Effector memory CD8-positive, alpha-beta T cell (primary cell): ENCODE data around the gene DACT2.
A peak's percentile ranks its signal among the peaks of the same experiment; 100 is the strongest.

Source experiments
- ATAC-seq: fragments of 150-1000 bp; cut with Tn5 transposase; replicated peaks from 2 replicates; pipeline ENCODE4 v1.10.0; 2021; ENCODE audit warnings: mild to moderate bottlenecking, moderate library complexity
- DNase-seq, 3 experiments: peaks; one replicate each; pipeline ENCODE4 v3.0.0; 2021
- H3K27ac Mint-ChIP-seq, 2 donors: one replicate each; pipeline ENCODE4 v1.8.0; 2022; ENCODE audit warnings: mild to moderate bottlenecking in 2 of 2, mixed read lengths in 2 of 2, moderate library complexity in 2 of 2
- H3K27me3 Mint-ChIP-seq, 2 donors: one replicate each; pipeline ENCODE4 v1.8.0; 2022; ENCODE audit warnings: mixed read lengths in 2 of 2
- H3K36me3 Mint-ChIP-seq: one replicate; pipeline ENCODE4 v1.8.0; 2022; ENCODE audit warnings: mild to moderate bottlenecking, moderate library complexity, mixed read lengths; ENCODE audit not compliant: insufficient read depth
- H3K4me1 Mint-ChIP-seq, 2 donors: one replicate each; pipeline ENCODE4 v1.8.0; 2022; ENCODE audit warnings: low read depth in 2 of 2, mixed read lengths in 2 of 2
- H3K4me3 Mint-ChIP-seq, 2 donors: one replicate each; pipeline ENCODE4 v1.8.0; 2022; ENCODE audit warnings: mild to moderate bottlenecking in 2 of 2, mixed read lengths in 2 of 2, moderate library complexity in 2 of 2
- H3K9me3 Mint-ChIP-seq, 2 donors: one replicate each; pipeline ENCODE4 v1.8.0; 2022; ENCODE audit warnings: mixed read lengths in 2 of 2
- total RNA-seq, 9 experiments: gene quantifications; one replicate each; lab custom pipeline; 2026; lab: John Stamatoyannopoulos, UW

The DACT2 gene, protein sequence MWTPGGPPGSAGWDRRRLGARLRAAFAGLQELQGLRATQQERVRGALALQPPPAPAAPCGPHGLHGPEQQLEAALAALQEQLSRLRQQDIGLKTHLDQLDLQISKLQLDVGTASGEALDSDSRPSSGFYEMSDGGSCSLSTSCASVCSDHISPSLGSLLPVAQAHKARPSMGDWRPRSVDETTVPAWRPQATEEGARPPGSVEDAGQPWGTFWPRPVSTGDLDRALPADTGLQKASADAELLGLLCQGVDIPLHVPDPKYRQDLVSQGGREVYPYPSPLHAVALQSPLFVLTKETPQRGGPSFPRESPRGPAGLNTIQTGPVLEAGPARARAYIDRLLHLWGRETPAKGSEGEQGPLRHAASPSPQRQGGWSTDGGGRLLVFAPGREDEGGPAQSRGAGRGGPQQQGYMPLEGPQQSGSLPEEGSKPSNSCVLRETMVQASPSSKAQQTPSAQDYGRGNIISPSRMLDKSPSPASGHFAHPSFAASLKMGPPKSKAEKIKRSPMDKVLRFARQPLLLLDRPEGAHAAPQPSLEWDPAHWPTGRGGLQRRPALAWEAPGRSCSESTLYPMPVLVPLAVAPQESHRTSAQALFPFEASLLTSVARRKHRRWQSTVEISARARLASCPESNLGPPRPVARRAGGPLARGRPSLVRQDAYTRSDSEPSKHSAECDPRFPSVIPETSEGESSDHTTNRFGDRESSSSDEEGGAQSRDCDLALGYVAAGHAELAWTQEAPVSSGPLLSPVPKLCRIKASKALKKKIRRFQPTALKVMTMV
- total RNA-seq: 0 to 0.24 (median 0) reads per million in 9 experiments

DNA sequence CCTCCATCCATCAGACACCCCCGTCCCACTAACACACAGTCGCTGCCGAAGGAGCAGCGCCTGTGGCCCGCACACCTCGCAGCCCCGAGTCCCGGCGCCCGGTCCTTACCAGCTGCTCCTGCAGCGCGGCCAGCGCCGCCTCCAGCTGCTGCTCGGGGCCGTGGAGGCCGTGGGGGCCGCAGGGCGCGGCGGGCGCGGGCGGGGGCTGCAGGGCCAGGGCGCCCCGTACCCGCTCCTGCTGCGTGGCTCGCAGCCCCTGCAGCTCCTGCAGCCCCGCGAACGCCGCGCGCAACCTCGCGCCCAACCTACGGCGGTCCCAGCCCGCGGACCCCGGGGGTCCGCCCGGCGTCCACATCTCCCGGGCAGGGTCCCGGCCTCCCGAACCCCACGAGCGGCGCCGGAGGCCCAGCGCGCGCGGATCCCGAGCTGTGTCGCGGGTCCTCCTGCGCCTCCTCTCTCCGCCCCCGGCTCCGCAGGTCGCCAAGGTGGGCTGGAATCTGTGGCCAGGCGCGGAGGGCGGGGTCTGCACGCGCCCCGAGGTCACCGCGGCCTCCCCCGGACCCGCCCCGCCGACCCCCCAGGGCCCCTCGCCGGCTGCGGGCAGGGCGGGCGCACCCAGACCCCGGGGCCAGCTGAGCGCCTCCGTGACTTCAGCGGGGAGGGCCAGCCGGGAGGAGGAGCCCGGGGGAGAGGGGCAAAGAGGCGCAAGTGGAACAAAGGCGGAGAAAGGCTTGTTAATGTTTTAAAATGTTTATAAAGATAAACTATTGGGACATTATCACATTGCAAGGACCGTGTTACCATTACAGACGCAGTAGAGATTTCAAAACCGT lies at the start of gene DACT2:
DACT2 (minus strand) TSS at position 499 of the 833 bp plus-strand sequence; CDS start at position 355, 144 bp downstream.
- H3K27ac Mint-ChIP-seq: no peak within 1 kb of the TSS
- DNase-seq: no peak
- no peak within 1 kb of the TSS for H3K4me3 Mint-ChIP-seq
- no peaks in the 10 kb centered on the region for H3K9me3 Mint-ChIP-seq
- no peaks in the 10 kb centered on the region for H3K4me1 Mint-ChIP-seq
- H3K36me3 Mint-ChIP-seq: no peaks in the 10 kb centered on the region
- H3K27me3 Mint-ChIP-seq: peaks cover 34 to 35% of the 10 kb centered on the region in 2 donors
- ATAC-seq: no peak

DNA sequence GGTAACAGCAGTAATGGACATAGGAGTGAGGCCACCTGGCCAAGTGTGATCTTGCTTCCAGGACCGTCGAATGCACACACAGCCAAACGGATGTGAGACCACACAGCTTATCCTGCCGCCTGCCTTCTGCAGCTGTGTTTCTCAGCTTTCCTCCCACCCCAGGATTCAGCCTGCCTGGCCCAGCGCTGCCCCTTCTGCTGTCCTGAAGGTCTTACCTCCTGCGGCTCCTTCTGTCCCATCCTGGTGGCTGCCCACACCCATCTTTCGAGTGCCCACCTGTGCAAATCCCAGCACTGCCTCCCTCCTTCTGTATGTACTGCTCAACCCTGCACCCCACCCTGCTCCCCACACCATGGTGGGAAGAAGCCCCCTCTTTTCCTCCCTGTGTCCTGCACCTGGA lies 49.4 kb upstream of the DACT2 start:
- DNase-seq (no peak), ATAC-seq (no peak)
- H3K27ac Mint-ChIP-seq: no peak overlapping the region
- H3K4me1 Mint-ChIP-seq: peaks cover 0 to 6% of the 10 kb centered on the region in 2 donors
- H3K4me3 Mint-ChIP-seq: no peak overlapping the region
- no peaks in the 10 kb centered on the region for H3K9me3 Mint-ChIP-seq
- H3K36me3 Mint-ChIP-seq: no peaks in the 10 kb centered on the region
- peaks cover 7 to 16% of the 10 kb centered on the region in 2 donors for H3K27me3 Mint-ChIP-seq

DNA sequence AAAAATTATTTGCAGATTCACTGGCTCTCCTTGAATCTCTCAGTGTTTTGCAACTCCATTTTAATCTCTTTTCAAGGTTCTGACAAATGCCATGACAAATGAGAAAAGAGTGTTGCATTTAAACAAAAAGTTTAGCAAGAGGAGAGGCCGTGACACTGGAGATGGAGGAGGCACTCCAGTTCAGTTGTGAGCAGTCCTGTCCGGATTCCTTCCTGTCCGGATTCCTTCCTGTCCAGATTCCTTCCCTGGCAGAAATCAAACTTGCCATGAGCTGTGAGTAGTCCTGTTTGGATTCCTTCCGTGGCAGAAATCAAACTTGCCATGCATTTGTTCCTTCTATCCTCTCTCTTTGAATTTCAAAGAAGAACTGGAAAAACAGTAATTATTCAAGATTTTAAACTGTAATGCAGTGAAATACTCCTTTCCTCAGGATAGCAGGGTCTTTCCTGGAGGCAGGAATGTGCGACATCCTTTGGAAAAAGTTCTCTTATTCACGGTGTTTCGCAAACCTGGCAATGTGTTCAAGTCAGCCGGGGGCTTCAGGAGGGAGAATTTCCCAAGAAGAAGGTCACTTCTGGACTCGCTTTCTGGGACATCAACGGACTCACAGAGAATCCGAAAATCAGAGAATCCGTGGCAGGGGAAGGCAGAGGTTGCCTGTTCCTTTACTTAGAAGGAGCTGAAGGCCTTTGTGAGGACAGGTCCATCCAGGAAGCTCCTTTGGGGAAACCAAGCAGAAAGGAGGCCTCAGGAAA lies 48.7 kb upstream of the DACT2 start:
- Mint-ChIP-seq H3K9me3 (no peaks in the 10 kb centered on the region), H3K36me3 (no peaks in the 10 kb centered on the region), H3K27me3 (peaks cover 8 to 16% of the 10 kb centered on the region in 2 donors), H3K4me1 (peaks cover 0 to 6% of the 10 kb centered on the region in 2 donors), H3K27ac (no peak overlapping the region), H3K4me3 (no peak overlapping the region)
- DNase-seq (no peak), ATAC-seq (no peak)

DNA sequence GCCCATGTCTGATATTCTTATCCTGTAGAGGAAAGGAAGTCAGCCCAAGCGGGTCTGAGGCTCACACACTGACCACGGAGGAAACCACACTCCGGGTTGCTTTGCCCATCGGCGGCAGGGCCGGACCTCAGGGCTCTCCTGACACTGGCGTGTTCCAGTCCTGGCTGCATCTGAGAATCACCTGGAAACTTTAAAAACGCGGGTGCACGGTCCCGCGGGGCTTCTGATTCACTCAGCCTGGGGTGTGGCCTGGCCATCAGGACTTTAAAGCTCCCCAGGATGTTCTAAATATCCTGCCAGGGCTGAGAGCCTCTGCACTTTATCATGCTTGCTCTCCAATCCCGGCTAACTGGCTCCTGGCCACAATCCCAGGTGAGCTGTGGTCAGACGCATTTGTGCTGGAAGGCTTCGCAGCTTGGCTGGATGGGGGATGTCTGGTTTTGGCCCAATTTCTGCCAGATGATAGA lies 47.7 kb upstream of the DACT2 start:
- ATAC-seq (no peak), DNase-seq (no peak)
- Mint-ChIP-seq H3K4me3 (no peak overlapping the region), H3K9me3 (no peaks in the 10 kb centered on the region), H3K27ac (no peak overlapping the region), H3K36me3 (no peaks in the 10 kb centered on the region), H3K4me1 (peaks cover 0 to 6% of the 10 kb centered on the region in 2 donors), H3K27me3 (peaks cover 8 to 22% of the 10 kb centered on the region in 2 donors)

DNA sequence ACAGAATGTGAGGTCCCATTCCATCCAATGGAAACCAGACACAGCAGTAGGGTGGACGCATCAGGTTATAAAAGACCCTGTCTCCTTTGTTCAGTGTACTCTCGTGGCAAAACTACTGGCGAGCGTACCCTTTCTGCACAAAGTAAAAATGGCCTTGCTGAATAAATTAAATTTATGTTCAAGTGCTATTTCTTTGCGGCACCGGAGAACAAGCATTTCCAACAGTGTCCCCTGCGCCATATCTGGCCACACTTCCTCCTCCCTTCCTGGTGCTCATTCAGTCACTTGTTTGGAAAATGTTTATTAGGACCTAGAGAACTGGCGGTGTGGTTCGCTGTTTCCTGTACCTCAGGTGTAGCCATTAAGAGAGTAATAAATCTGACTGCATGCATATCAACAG lies 46.9 kb upstream of the DACT2 start:
- Mint-ChIP-seq H3K4me1 (peaks cover 0 to 6% of the 10 kb centered on the region in 2 donors), H3K27me3 (peaks cover 8 to 30% of the 10 kb centered on the region in 2 donors), H3K36me3 (no peaks in the 10 kb centered on the region), H3K9me3 (no peaks in the 10 kb centered on the region), H3K4me3 (no peak overlapping the region), H3K27ac (no peak overlapping the region)
- no peak for ATAC-seq
- no peak for DNase-seq

DNA sequence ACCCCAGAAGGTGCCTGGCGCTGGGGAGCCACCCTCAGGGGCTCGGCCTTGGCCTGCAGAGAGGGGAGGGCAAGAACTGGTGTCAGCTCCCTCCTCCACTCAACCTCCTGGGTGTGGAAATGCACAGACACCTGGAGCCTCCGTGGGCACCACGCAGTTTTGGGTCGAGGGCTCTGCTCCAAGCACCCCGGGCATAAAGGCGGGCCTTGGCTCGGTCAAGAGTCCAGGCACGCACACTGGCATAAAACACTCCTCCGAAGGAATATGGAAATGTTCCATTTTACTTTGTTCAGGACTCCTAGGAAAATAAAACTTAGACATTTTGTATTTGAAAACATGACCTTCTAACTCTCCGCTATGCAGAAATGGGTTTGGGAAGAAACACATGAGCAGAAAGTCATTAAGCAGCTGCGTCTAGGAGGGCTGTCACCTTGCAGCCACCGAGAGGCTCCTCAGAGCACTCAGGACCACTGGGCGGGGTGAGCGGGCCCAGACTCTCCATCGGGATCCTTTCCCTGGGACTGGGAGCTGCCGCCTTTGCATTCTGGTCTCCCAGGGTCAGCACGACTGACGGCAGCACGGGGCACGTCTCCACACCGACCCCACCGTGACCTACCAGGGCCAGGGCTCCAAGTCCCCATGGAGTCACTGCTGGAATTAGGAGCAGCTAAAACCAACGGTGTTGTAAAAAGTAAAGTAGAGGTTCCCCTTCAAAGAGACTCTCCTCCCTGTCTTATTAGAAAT lies 46.0 kb upstream of the DACT2 start:
- DNase-seq (no peak), ATAC-seq (no peak)
- Mint-ChIP-seq H3K27me3 (peaks cover 15 to 34% of the 10 kb centered on the region in 2 donors), H3K27ac (no peak overlapping the region), H3K9me3 (no peaks in the 10 kb centered on the region), H3K4me3 (no peak overlapping the region), H3K4me1 (peaks cover 0 to 6% of the 10 kb centered on the region in 2 donors), H3K36me3 (no peaks in the 10 kb centered on the region)

DNA sequence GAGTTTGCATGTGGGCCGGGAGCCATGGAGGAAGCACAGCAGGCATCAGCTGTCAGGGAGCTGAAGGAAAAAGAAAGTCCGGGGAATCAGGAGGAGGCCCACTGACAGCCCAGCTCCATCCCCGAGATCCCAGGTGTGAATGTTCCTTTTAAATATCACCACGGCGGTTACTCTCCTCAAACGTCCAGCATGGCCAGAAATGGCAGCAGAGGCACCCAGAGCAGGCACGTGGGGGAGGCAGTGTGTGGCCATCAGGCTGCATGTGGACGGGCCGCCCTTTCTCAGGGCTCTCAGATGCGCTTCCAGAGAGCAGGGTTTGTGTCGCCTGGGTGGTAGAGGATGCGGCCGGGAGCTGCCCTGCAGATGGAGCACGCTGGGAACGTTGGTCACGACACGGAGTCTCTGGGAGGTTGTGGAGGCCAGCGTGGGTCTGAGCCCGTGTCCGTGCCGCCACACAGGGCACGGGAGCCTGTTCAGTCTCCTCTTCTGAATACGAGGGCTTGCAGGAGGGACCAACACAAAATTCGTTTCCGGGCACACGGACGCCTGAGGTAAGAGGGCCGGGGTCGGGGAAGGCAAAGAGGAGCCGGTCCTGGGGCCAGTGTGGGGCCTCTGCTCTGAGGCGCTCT lies 45.3 kb upstream of the DACT2 start:
- H3K27me3 Mint-ChIP-seq: peaks cover 17 to 34% of the 10 kb centered on the region in 2 donors
- ATAC-seq (no peak), DNase-seq (no peak)
- H3K36me3 Mint-ChIP-seq: no peaks in the 10 kb centered on the region
- no peaks in the 10 kb centered on the region for H3K9me3 Mint-ChIP-seq
- H3K27ac Mint-ChIP-seq: no peak overlapping the region
- H3K4me1 Mint-ChIP-seq: peaks cover 0 to 4% of the 10 kb centered on the region in 2 donors
- H3K4me3 Mint-ChIP-seq: no peak overlapping the region

DNA sequence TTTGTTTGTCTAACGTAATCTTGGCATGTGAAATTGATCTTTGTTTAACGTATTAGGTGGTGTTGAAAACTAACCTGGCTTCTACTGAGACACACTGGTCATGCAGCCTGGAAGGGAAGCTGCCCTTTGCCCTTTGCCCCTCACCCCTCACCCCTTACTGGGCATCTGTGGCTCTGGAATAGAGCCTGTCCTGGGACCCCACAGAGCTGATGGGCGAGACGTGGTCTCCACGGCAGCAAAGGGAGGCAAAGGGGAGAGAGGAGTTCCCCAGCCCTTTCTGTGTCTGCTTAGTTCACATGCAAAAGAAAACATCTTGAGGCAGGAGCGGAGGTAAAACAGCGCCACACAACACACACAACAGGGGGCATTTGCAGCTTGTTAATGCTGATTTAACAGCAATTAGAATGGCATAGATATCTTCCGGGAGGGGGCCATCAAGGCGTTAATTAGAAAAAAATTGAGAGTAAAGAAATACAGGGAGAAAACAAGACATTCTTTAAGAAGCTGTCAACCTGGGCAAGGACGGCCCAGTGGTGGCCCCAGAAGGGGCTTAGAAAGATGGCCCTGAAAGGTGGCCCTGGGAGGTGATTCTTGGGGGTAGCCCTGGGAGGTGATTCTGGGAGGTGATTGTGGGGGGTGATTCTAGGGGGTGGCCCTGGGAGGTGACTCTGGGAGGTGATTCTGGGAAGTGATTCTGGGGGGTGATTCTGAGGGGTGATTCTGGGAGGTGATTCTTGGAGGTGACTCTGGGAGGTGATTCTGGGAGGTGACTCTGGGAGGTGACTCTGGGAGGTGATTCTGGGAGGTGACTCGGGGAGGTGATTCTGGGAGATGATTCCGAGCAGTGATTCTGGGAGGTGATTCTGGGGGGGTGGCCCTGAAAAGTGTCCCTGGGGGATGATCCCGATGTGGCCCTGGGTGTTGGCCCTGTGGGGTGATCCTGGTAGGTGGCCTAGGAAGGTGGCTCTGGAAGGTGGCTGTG lies 44.5 kb upstream of the DACT2 start:
- DNase-seq (no peak), ATAC-seq (no peak)
- peak overlapping the region in 1 of 2 donors; percentile 9 for H3K27ac Mint-ChIP-seq
- H3K36me3 Mint-ChIP-seq: no peaks in the 10 kb centered on the region
- peaks cover 0 to 3% of the 10 kb centered on the region in 2 donors for H3K4me1 Mint-ChIP-seq
- peaks cover 25 to 37% of the 10 kb centered on the region in 2 donors for H3K27me3 Mint-ChIP-seq
- no peaks in the 10 kb centered on the region for H3K9me3 Mint-ChIP-seq
- no peak overlapping the region for H3K4me3 Mint-ChIP-seq

DNA sequence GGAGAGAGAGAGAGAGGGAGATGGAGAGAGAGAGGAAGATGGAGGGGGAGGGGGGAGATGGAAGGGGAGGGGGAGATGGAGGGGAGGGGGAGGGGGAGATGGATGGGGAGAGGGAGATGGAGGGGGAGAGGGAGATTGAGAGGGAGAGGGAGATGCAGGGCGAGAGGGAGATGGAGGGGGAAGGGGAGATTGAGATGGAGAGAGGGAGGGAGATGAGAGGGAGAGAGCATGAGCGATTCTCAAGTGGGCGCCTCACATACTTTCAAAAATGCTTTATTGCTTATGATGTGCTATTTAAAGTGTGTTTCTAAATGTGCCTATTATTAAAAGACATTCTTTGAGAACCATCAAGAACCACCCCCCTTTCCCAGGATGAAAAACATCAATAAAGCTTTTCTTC lies 43.7 kb upstream of the DACT2 start:
- peak overlapping the region in 1 of 2 donors; percentile 16 for H3K27ac Mint-ChIP-seq
- H3K9me3 Mint-ChIP-seq: no peaks in the 10 kb centered on the region
- no peaks in the 10 kb centered on the region for H3K36me3 Mint-ChIP-seq
- peaks cover 26 to 32% of the 10 kb centered on the region in 2 donors for H3K27me3 Mint-ChIP-seq
- ATAC-seq (no peak), DNase-seq (no peak)
- peaks cover 0 to 3% of the 10 kb centered on the region in 2 donors for H3K4me1 Mint-ChIP-seq
- no peak overlapping the region for H3K4me3 Mint-ChIP-seq

DNA sequence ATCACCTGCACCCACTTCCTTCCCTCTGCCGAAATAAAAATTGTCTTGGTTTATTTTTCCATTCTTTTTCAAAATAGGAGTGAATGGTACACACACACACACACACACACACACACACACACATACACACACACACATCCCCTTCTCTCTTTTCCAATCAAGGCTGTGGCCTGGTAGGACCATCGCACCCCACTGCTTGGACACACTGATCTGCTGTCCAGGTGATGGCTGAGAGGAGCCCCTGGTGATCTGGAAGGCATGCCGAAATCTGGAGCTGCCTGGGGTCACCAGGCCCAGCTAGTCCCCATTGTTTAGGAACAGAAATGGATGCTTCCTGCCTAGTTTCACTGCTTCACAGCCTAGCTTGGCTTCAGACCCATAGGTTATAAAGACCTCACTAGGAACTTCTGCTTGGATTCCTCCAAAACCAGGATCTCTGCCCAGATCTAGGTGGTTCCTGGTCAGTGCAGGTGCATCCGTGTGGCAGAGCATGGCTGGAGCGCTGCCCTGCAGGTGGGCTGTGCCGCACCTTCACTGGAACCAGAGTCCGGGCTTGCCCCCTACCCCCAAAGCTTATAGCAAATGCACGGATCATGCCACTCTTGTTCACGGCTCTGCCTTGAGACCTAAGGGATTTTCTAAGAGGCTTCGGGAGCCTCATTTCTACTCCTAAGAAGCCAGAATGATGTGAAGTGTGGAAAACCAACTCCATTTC lies 42.9 kb upstream of the DACT2 start:
- DNase-seq (no peak), ATAC-seq (no peak)
- Mint-ChIP-seq H3K27me3 (peaks cover 26 to 32% of the 10 kb centered on the region in 2 donors), H3K4me1 (peaks cover 0 to under 1% of the 10 kb centered on the region in 2 donors), H3K4me3 (no peak overlapping the region), H3K9me3 (no peaks in the 10 kb centered on the region), H3K36me3 (no peaks in the 10 kb centered on the region), H3K27ac (peak overlapping the region in 1 of 2 donors; percentile 78)
